NT2/D1 (cell line): Measurements from ENCODE around the gene C4orf50.

Experiments
- SUZ12 ChIP-seq: IDR thresholded peaks from 2 replicates; pipeline ENCODE4 v1.6.1; 2011; ENCODE audit not compliant: insufficient read length, insufficient read depth; ENCODE audit errors: extremely low read depth
- YY1 ChIP-seq: IDR thresholded peaks from 2 replicates; pipeline ENCODE4 v1.6.1; 2011; ENCODE audit not compliant: insufficient read length, insufficient read depth
- ZNF274 ChIP-seq: IDR thresholded peaks from 2 replicates; pipeline ENCODE4 v1.6.1; 2011; ENCODE audit warnings: mild to moderate bottlenecking, low read depth, low read length

DNA sequence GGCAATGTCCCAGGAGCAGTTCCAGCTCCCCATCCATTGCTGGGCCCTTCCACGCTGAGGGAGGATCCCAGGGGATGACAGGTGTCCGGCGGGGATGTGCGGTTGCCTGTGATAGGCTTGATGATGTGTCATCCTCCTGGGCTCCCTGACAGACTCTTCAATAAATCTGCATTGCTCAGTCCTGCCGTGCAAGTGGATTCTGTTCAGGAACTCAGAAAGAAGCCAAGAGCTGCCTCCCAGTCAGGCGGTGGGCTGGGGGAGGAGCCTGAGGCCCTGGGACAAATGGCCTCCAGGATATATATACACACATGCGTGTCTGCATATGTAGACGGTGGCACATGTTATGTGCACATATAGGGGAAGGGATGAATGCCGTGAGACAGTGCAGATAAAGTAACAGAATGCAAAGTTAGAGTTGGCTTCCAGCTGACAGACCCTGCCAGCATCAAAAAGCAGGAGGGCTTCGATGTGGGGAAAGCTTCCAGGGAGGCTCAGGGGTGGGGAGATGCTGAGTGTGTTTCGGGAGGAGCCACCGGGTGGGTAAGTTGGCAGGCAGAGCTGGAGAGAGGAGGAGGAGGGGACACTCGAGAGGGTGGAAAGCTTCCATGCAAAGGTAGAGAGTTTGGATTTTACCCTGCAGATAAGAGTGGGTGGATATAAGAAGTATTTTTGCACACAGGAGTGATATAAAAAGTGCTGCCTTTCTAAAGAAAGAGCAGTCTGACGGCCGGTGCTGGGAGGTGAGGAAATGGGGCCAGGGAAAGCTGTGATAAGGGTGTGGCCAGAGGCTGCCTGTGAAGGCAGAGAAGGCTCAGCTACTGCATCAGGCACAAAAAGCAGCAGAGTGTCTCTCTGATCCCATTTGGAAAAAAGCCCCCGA lies 96.9 kb downstream of the C4orf50 start:
- TF ChIP-seq ZNF274 (no peak), YY1 (no peak), SUZ12 (no peak)
